Hypothalamus (tissue), 51 donors: ENCODE measurements around the gene THSD7A.
"Not testable (repeated sequence)": the region's sequence is repeated elsewhere in the genome, so short reads cannot be mapped to it uniquely, and the experiment has no call there.

ENCODE experiments used
- DNase-seq, 51 donors: peaks; one replicate each; lab custom pipeline; 2025; lab: John Stamatoyannopoulos, UW

THSD7A gene

DNA sequence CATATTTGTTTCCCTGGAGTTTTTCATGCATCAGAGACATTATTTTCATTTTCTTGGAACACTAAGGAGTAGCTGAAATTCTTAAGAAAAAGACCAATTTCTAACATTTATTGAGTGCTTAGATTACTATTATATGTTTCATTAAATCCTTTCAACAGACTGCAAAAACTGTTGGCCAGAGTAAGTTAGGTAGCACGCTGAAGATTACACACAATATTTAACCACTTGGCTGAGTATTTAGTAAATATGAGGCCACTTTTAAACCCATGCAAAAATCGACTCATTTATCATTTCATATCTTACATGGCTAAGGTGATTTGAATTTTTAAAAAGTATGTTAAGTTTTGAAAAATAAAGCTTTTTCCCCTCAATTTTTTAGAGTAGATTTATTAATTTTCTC, 358.8 kb downstream of the THSD7A start:
- DNase-seq, result no peak

DNA sequence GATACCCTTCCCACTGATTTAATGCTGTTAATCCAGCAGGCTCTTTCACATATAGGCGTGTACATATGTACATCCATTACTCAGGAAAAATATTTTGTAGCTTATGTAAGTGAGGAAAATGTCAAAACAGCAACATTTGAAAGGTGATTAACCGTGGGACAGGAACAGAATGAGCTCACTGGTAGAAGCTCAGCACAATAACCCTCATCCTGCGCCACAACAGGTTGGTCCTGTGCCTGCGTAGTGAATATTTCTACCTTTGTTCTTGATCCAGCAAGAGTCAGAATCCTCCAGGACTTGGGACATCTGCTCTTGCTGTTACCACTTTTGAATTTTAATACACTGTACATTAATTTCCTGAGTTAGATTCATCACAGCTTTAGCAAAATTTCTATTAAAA, 359.4 kb downstream of the THSD7A start:
- DNase-seq, result no peak

GRCh38 chr7:11471255-11471654, 360.7 kb downstream of the THSD7A start:
- DNase-seq, result no peak

GRCh38 chr7:11469028-11469745, 362.8 kb downstream of the THSD7A start:
- no peak for DNase-seq

DNA sequence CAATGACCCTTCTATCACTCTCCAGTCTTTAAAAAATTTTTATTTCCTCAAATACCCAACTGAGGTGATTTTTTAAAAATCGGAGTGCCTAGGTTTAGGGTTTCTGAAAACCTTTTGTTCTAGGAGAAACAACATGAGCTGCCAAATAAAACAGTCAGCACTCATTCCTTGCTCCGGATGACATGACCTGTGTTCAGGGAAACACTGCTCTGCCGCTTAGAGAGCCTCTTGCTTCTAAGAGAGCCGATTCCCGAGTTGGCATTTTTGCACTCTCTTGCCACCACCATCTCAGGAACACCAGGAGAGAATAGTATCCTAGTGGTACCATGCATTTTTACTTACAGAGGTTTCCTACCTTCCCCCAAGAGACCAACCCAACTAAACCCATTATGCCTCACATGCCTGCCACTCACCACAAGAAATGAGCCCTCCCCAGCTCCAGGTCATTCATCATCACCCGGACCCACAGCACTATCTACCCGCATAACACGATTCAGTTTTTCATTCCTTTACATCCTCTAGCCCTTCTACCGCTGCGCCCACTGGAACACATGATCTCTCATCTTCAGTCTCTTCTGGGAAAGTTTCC, 365.4 kb downstream of the THSD7A start:
- no peak for DNase-seq

GRCh38 chr7:11464624-11465023, 367.4 kb downstream of the THSD7A start:
- no peak for DNase-seq

DNA sequence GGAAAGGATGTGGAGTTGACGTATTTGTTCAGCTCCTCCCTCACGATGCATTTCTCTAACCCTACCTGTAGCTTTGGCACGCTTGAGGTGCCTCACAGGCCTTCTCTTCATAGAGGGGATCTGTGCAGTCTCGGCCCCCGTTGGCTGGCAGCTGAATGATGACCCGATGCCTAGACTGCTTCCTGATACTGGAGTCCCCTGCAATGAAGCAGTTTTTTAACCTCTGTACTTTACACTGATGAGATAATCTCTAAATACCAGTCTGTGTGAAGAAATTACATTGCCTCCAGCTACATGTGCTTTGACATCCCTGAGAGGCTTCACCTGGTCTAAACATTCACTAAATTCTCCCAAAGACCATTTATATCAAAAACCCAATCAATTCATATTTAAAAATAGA, 370.1 kb downstream of the THSD7A start:
- no peak for DNase-seq

DNA sequence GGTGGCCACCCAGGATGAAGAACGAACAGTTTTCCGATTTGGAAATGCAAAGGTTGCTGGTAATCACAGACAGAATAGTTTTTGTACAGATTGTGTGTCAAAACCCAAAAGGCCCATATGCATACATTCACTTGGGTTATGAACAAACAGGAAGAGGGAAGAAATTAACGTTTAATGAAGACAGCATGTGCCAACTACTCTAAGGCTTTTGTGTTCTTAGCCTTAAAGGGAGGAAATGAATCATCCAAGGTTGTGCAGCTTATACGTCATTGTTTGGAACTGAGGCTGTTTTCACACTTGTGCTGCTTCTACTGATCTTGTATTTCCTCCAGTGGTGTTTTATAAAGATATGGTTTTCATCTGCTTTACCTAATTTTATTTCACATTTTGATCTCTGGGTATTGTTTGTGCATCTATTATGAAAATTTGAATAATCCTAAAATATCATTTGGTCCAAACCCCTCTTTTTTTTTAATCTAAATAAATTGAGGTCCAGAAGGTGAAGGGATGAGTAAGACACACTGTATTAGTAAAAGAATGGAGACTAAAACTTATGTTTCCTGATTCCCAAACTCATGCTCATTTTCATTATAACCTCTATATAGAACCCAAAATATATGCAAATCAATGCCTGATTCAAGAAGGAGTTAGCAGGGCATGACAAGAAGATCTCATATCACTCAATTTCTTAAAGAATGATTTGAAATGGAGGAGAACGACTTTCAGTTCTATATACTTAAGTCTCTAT, 373.1 kb downstream of the THSD7A start:
- DNase-seq, result no peak

DNA sequence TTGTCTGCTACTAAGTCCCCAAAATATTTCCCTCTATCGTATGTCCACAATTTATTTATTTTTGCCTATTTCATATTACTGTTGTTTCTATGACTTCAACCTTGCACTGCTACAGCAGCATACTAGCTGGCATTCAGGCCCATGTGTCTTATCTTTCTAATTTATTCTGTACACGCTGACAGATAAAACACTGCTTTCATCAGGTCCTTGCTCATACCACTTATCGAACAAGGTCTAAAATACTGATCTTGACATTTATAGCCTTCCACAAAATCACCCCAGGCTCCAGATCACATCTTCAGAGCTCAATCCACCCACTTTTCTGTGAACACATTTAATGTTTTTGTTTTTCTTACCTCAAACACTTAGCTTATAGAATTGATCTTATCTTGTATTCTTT, 374.6 kb downstream of the THSD7A start:
- no peak for DNase-seq

- DNase-seq, result no peak
These were observed 375.4 kb downstream of the THSD7A start for GRCh38 chr7:11456574-11456973.

DNA sequence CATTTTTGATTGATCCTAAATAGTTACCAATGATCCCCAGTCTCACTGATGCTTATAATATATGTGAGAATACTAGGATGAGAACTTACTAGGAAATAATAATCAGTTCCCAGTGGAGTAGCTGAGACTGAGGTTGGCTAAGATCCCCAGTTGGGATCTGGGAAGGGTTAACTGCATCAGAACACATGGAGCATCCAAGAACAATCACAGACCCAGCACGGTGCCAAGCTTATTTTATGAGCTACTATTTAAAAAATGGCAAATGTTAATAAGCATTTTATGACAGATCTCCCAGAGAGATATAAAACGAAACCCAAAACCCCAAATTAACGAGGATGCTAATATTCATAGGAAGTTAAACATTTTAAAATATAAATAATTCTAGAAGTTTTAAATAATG, 379.5 kb downstream of the THSD7A start:
- no peak for DNase-seq

- DNase-seq, result no peak
These were observed 381.7 kb downstream of the THSD7A start for GRCh38 chr7:11450281-11450680.

DNA sequence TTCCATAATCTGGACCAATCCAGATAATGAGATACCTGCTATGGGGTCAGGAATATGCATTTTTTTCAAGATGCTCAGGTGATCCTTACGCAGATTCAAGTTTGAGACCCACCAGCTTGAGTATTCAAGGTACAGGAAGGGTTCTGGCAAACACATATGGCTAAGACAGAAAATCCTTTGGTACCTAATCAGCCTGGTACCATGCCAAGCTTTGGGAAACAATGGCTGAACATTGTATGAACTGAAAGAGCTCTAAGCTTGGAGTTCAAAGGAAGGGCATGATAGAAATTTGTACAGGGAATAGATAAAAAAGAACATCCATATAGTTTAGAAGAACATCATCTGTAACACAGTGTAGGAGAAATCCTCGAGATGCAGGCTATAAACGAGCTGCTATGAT, 382.7 kb downstream of the THSD7A start:
- no peak for DNase-seq

- no peak for DNase-seq
These were observed 383.7 kb downstream of the THSD7A start for GRCh38 chr7:11448323-11448722.

- DNase-seq, result no peak
These were observed 384.9 kb downstream of the THSD7A start for GRCh38 chr7:11447106-11447505.

- not testable (repeated sequence) for DNase-seq
These were observed 388.1 kb downstream of the THSD7A start for GRCh38 chr7:11443934-11444333.

DNA sequence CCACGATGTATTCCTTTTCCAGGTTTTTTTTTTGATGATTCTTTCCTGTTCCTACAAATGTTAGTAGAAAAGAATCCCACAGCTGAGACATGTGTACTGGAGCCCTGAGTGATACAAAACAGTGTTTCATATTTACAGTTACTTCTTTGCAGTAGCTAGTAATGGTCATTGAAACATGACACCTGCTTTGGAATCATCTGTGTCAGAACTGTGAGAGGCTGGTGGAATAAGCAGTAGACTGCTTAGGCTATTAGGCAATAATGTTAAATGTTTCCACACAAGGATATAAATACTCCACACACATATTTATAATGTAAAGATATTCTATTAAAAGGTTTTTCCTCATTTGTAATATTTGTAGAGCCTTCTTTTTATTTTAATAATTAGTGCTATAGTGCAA, 394.0 kb downstream of the THSD7A start:
- DNase-seq, result no peak

DNA sequence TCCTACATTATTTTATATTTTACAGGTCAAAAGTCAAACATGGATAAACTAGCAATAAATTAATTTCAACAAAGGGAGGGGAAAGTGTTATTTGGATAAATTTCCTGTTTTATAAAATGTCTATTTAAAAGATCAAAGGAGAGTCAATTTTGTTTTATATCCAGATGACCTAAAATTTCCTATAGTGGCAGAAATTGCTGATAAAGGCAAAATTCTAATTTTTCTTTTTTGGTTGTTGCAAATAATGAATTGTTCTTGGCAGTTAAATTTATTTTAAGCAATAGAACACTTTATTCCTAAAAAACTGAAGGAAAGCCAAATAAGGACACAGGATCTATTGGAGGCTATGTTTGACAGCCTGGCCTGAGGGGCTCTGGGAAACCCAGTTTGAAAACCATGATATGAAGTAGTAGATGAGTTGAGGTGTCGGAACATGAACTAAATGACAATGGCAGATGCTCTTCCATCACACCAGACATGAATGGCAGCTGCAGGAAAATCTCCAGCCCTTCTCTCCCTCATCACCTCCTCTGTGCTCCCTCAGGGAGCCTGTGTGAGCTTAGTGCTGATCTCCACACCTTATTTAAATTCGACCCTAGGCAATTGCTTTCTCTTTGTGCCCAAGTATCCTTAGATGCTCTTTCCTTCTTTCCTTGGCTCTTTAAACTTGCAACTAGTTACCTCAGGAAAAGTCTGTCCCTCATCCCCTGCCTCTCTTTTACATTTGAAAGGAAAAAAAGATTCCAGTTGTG, 395.0 kb downstream of the THSD7A start:
- no peak for DNase-seq

DNA sequence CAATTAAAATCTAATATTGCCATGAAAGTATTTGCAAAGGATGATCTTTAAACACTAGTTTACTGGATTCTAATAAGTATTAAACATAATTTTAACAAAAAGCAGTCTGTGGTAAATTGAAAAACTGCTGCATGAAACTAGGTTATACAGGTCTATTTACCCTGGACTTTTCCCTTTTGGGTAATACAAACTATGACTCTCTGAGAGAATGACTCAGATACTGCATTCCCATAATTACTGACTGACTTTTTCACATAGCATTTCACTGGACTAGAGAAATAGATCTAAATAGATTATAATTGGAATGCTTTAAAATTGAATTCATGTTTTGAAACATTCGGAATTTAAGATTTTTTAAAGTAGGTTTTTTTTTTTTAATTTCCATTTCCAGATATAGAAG, 395.7 kb downstream of the THSD7A start:
- no peak for DNase-seq

GRCh38 chr7:11434366-11434765, 397.6 kb downstream of the THSD7A start:
- DNase-seq, result no peak

- DNase-seq, result no peak
These were observed 401.2 kb downstream of the THSD7A start for GRCh38 chr7:11430841-11431240.
